RCC 7860 (cell line): ENCODE measurements around the gene FOXA1.

Experiments
- DNase-seq: peaks from one replicate; pipeline ENCODE4 v3.0.0-alpha.2; 2015; ENCODE audit warnings: low spot score
- FAIRE-seq: peaks from 2 replicates; lab custom pipeline; 2012; peaks lifted over from hg19 to GRCh38; lab: Jason Lieb, UNC

Gene FOXA1

GRCh38 chr14:37590428-37591139 lies 4.5 kb downstream of the FOXA1 start:
- DNase-seq (no peak), FAIRE-seq (no peak)

GRCh38 chr14:37589715-37590427 lies 5.2 kb downstream of the FOXA1 start:
- no peak for FAIRE-seq
- DNase-seq, result no peak

DNA sequence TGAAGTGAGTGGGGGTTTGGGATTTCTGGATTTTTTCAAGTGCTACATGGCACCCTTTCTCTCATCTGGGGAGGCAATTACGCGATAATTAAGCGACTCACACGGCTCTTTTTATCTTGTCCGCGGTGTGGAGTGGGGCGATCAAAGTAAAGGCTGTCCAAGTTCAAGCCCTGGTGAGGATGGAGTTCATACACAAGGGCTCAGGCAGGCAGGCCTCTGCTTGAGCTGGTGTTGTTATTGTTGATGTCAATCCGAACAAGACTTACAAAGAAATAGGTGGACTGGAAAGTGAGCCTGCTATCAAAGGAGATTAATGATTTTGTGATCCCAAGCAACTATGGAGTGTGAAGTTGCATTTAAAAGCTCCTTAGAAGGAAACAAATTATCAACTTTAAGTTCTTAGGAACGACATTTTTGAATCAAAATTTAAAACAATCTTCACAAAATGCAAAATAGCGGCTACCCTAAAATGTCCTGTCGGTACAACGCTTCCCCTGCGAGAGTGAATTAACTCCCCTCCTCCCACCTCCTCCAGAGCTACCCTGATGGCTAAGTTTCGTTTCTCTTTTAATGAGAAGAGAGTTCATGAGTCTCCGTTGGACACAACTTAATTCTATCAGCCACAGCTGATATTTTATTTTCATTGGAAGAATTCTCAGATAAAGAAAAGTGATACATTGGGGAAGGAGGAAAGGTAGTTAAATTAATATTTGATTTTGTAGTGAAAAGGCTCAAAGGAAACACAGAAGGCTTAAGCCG lies 5.9 kb downstream of the FOXA1 start:
- DNase-seq, result no peak

DNA sequence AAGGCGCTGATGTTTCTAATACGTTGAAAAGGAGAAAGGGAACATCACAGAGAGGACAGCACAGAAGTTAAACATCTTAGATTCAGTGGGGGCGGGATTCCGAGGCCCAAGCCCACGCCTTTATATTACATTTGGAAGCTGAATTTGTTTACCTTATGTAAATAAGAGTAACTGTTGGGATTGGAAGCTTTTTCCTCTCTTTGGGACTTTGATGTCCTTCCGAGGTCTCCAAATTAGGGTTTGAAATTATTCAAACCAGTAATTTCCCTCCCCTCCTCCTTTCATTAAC lies 6.4 kb downstream of the FOXA1 start:
- DNase-seq (no peak), FAIRE-seq (no peak)

More for the DNA sequence above, 5.9 kb downstream of the FOXA1 start:
- FAIRE-seq, result no peak

- DNase-seq, result no peak
- FAIRE-seq, result no peak
Observed at GRCh38 chr14:37587881-37588666, 7.0 kb downstream of the FOXA1 start.

GRCh38 chr14:37587131-37587803 lies 7.8 kb downstream of the FOXA1 start:
- DNase-seq (no peak), FAIRE-seq (no peak)

- FAIRE-seq (no peak), DNase-seq (no peak)
Observed at GRCh38 chr14:37586797-37587130, 8.3 kb downstream of the FOXA1 start.

DNA sequence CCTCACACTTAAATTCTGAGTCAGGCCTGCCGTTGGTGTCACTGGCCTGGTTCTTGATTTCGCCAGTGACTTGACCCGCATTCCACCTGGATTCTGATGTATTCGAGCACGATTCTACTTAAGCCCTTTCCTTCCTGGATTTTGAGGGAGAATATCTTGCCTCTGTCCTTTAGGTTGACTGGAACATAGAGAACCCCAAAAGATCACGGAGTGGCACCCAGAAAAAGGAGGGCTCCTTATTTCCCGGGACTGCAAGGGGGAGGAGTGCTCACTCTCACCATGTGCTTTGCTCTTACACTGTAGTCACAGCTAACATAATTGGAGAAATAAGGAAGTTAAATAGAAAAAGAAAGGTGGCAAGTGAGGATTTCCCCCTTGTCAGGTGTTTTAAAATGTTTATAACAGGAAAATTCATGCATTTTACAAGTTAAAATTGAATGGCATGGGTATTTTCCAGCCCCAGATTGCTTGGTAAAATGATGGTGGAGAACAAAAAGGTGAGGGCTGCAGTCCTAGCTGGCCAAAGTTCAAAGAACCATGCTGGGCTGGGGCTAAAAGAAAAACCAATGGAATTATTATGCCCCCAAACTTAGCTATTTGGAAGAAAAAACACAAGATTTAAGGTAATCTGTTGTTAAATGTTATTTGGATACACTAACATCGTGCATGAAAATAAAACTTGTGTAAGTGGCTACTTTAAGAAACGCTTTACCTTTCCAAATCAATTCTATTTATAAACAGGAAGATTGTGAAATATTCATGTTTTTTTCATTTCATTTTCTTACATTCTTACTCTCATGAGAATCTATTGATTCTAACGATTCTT lies 8.9 kb downstream of the FOXA1 start:
- FAIRE-seq, result no peak
- DNase-seq, result no peak

GRCh38 chr14:37585101-37585511 lies 9.9 kb downstream of the FOXA1 start:
- FAIRE-seq, result no peak
- no peak for DNase-seq

DNA sequence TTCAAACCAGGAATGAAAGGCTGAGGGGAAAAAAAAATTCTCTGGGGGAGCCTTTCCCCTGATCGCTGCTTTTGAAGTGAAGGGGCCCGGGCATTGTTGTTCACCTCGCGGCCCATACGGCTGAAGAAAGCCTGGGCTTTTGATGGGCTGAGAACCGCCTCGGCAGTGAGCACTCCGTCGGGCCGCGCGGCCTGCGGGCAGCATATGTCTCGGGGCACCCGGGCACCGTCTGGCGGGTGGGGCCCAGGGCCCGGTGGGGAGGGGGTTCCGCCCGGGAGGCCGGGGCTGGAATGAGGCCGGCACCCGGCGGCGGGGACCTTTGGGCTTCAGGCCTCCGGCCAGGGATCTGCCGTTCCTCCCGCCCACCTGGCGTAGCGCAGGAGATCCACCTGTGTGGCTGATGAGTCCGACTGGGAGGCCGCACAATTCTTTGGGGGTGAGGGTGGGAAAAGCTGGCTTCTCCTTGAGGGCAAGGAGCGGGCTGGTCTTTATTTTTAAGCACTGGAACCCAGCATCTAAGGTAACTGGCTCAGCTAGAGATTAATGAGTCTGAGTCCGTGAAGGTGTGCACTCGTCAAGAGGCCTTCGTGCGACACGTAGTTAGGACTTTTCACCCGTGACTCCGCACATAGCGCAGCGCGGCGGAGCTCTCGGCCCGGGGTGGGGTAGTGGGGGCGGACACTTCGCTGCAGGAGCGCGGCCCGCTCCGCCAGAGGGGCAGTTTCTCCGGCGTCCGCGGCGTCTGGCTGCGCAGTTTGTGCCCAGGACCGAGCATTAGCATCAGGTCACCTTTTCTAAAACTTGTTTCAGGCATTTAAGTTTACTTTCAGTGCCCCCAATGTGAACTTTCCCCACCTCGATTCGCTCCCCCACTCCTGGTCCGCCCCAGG lies 10.6 kb downstream of the FOXA1 start:
- no peak for FAIRE-seq
- DNase-seq, result no peak

- DNase-seq, result no peak
- no peak for FAIRE-seq
Observed at GRCh38 chr14:37583358-37584210, 11.5 kb downstream of the FOXA1 start.

DNA sequence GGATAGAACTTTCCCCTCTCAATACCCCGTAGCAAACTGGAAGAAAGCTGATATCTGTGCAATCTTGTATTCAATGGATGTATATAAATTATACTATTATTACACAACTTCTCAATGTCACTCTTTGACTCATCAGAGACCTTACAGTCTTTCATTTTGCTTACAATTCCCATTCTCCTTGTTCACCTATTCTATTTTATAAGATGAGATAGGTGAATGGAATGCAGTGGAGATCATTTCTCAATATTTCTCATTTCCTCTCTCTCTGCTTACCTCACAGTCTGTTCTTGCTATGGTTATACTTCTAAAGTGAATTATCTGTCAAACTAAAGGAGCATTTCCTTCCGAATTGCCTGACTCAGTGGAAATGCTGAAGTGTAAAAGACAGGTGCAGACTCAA lies 14.9 kb downstream of the FOXA1 start:
- DNase-seq, result peak; percentile 4
- no peak for FAIRE-seq

DNA sequence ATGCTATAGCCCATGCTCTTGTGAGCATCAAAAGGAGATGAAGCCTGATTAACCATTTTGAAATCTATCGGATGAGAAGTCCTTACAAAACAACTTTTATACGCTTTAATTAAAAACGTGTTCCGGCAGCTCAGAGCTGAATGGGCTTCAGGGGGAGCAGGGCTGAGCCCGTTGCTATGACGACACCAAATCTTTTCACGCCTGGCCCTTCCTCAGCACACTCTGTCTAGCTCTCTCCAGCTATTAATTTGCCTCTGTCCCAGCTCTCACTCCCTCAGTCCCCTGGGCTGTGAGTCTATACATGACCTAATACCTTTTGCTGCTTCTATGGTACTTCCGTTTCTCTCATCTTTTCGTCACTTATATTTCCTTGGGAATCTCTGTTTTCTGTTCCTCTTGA lies 15.8 kb downstream of the FOXA1 start:
- no peak for FAIRE-seq
- DNase-seq, result no peak

DNA sequence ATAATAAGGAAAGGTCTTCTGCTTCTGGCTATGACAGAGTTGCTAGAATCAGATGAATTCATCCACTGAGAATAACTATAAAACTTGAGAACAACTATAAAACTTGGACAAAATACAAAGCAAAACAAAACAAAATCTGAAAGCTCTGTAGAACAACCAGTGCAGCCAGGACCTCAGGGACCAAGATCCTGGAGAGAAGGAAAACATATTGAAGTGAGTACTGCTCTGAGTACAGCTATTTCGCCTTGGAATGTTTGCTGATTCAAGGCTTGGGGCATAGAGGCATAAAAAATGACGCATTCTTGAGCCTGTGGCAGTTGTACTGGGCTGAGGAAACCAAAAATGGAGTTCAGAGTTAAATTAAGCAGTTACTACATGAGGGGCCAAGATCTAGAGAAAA lies 21.7 kb downstream of the FOXA1 start:
- FAIRE-seq, result no peak

DNA sequence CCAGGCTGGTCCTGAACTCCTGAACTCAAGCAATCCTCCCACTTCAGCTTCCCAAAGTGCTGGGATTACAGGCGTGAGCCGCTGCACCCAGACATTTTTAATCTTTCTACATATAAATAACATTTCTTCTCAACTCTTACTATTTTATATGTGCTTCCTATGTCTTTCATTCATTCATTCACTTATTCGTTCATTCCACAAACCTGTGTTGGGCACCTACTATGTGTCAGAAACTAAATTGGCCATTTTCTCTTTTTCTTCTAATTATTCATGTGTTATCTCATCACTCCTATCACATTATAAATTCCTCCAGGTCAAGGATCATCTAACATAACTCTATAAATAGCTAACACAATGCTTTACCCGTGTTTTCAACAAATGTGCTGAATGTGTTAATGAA lies 23.7 kb downstream of the FOXA1 start:
- DNase-seq (no peak), FAIRE-seq (no peak)

More for the DNA sequence above, 21.7 kb downstream of the FOXA1 start:
- no peak for DNase-seq

- DNase-seq (no peak), FAIRE-seq (no peak)
Observed at GRCh38 chr14:37569729-37570128, 25.3 kb downstream of the FOXA1 start.

DNA sequence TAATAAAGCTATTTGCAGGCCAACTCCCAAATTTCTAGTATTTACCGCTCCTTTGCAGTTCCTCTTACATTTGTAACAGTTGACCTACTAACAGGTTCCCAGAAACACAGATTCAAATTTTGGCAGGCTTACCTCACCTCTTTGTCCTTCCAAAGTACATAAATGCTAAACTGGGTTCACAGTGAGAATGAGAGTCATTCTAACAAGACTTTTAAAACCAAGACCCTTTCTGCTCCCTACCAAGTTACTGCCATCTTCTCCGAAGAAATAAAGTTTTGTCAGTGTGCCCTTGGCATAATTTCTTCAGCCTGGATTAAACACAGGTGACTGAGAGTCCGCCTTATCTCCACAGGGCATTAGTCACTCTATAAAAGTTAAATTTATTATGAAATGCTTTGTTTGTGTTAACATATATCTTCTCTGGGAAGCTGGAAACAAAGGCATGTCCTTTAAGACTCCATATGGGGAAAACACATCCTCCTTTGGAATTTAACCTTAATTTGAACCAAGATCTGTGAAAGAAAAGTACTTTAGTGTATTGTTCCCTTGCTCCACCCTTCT lies 28.2 kb downstream of the FOXA1 start:
- no peak for DNase-seq
- FAIRE-seq, result no peak

DNA sequence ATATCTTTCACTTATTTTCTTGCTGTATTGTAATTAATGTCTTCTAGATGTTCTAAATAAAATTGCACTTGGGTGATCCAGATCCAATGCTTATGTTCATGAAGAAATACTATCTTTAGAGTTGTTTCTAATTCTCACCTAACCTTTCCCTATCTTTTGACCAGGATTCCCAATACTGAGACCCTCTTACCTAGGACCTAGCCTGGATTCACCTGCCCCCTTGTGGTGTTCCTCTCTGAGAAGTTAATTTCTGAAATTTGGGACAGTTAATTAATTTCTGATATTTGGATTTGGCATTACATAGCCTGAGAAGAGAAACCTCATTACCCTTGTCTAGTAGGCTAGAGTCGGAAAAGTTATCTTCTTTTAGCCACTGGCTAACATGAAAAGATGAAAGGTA lies 29.5 kb downstream of the FOXA1 start:
- no peak for FAIRE-seq
- DNase-seq, result no peak
